ENCODE measurements around the gene ATF3. TPM values are rescaled to one million over a fixed set of nuclear protein-coding genes. Genes with fewer than 3 reads are reported as not detected.

Gene ATF3
- total RNA-seq, 1 experiment from 2014 or later: 13.0 TPM

DNA sequence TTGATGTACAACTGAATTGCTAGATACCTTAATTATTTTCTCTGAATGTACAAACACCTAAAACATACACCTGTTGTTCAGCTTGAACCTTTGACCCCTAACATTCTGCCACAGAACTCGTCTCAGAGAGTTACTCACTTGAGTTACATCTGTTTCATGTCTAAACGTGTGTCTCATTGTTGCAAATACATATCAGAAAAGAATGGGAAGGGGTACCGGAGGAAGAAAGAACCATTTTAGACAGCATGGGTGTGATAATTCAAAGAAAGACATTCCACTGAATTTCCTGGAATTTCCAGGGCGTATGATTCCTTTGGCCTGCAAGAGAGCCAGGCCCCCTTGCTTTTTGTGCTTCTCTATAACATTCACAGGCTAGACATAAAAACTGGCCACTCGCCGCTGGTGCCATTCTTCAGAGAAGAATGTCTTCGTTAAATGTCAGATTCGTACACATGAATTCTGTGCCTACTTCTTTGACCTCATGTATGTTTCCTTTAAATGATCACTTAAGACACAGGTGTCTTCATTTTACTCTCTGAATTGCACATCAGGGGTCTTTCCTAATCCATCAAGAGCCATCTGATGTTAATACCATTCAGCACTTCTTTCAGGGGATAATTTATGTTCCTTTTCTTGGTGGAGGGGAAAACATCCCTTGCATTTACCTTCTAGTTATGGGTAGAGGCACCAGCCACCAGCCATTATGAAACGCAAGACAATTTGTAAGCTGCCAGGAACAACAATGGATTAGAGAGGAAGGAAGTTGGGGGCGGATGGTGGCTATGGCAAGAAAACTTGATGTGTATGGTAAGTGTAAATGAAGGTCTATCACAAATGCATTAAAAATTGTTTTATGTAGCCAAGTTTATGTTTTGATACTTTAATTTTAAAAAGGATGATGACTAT, 12.7 kb downstream of the ATF3 start:
- intact Hi-C loops (cut with micrococcal nuclease; ENCODE audit: unreplicated experiment): no loop called here
- no peak overlapping the region for H3K4me3 Mint-ChIP-seq (ENCODE audit: low read depth, unreplicated experiment)
- no peak overlapping the region for H3K27ac Mint-ChIP-seq (ENCODE audit: unreplicated experiment)
- CTCF ChIA-PET: interaction anchor here (0.6 kb wide), 1 partner anchor 165 kb away, joined by 3 read pairs; no protein-coding TSS in a partner anchor
- BruUV-seq (replicated peaks): no TSS peak
- no peaks in the 10 kb centered on the region for H3K27me3 Mint-ChIP-seq (ENCODE audit: unreplicated experiment)
- TF ChIP-seq, protein P1, sequence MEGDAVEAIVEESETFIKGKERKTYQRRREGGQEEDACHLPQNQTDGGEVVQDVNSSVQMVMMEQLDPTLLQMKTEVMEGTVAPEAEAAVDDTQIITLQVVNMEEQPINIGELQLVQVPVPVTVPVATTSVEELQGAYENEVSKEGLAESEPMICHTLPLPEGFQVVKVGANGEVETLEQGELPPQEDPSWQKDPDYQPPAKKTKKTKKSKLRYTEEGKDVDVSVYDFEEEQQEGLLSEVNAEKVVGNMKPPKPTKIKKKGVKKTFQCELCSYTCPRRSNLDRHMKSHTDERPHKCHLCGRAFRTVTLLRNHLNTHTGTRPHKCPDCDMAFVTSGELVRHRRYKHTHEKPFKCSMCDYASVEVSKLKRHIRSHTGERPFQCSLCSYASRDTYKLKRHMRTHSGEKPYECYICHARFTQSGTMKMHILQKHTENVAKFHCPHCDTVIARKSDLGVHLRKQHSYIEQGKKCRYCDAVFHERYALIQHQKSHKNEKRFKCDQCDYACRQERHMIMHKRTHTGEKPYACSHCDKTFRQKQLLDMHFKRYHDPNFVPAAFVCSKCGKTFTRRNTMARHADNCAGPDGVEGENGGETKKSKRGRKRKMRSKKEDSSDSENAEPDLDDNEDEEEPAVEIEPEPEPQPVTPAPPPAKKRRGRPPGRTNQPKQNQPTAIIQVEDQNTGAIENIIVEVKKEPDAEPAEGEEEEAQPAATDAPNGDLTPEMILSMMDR (IDR thresholded peaks at IDR 0.05; ENCODE audit: unreplicated experiment): no peak
- no peak for DNase-seq
- H3K9me3 Mint-ChIP-seq (ENCODE audit: low read depth, unreplicated experiment): no peaks in the 10 kb centered on the region
- H3K36me3 Mint-ChIP-seq (ENCODE audit: insufficient read depth, unreplicated experiment): peaks cover 31% of the 10 kb centered on the region
- no peaks in the 10 kb centered on the region for H3K4me1 Mint-ChIP-seq (ENCODE audit: low read depth, unreplicated experiment)

- DNase-seq: no peak
- no peaks in the 10 kb centered on the region for H3K27me3 Mint-ChIP-seq (ENCODE audit: unreplicated experiment)
- no peak overlapping the region for H3K4me3 Mint-ChIP-seq (ENCODE audit: low read depth, unreplicated experiment)
- H3K4me1 Mint-ChIP-seq (ENCODE audit: low read depth, unreplicated experiment): no peaks in the 10 kb centered on the region
- intact Hi-C loops (cut with micrococcal nuclease; ENCODE audit: unreplicated experiment): no loop called here
- H3K27ac Mint-ChIP-seq (ENCODE audit: unreplicated experiment): no peak overlapping the region
- TF ChIP-seq, protein P1 (IDR thresholded peaks at IDR 0.05; ENCODE audit: unreplicated experiment): no peak
- H3K36me3 Mint-ChIP-seq (ENCODE audit: insufficient read depth, unreplicated experiment): peaks cover 25% of the 10 kb centered on the region
- no peaks in the 10 kb centered on the region for H3K9me3 Mint-ChIP-seq (ENCODE audit: low read depth, unreplicated experiment)
- no TSS peak for BruUV-seq (replicated peaks)
- CTCF ChIA-PET: no interaction called here
Measured at GRCh38 chr1:212621949-212622305, 13.4 kb downstream of the ATF3 start.

DNA sequence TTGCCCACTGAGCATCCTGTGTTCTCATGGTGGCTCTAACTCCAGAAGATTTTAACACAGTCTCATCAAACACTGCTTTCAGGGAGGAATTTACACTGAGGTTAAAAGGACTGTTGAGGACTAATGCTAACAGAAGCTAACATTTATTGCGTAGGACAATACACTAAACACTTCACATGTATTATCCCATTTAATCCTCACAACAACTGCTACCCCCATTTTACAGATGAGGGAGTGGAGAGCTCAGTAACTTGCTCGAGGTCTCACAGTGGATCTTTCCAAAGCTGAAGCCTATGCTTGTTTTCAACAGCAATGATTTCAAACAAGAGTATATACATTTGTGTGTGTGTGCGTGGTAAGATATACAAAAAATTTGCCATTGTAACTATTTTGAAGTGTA, 13.9 kb downstream of the ATF3 start:
- DNase-seq: no peak
- intact Hi-C loops (cut with micrococcal nuclease; ENCODE audit: unreplicated experiment): no loop called here
- H3K27ac Mint-ChIP-seq (ENCODE audit: unreplicated experiment): no peak overlapping the region
- CTCF ChIA-PET: no interaction called here
- TF ChIP-seq, protein P1 (IDR thresholded peaks at IDR 0.05; ENCODE audit: unreplicated experiment): no peak
- no peaks in the 10 kb centered on the region for H3K27me3 Mint-ChIP-seq (ENCODE audit: unreplicated experiment)
- BruUV-seq (replicated peaks): no TSS peak
- no peaks in the 10 kb centered on the region for H3K4me1 Mint-ChIP-seq (ENCODE audit: low read depth, unreplicated experiment)
- no peaks in the 10 kb centered on the region for H3K9me3 Mint-ChIP-seq (ENCODE audit: low read depth, unreplicated experiment)
- peaks cover 25% of the 10 kb centered on the region for H3K36me3 Mint-ChIP-seq (ENCODE audit: insufficient read depth, unreplicated experiment)
- H3K4me3 Mint-ChIP-seq (ENCODE audit: low read depth, unreplicated experiment): no peak overlapping the region

GRCh38 chr1:212622906-212623305, 14.3 kb downstream of the ATF3 start:
- no peak for DNase-seq
- CTCF ChIA-PET: no interaction called here
- no TSS peak for BruUV-seq (replicated peaks)
- Mint-ChIP-seq H3K36me3 (ENCODE audit: insufficient read depth, unreplicated experiment) (peaks cover 25% of the 10 kb centered on the region), H3K9me3 (ENCODE audit: low read depth, unreplicated experiment) (no peaks in the 10 kb centered on the region), H3K4me3 (ENCODE audit: low read depth, unreplicated experiment) (no peak overlapping the region), H3K4me1 (ENCODE audit: low read depth, unreplicated experiment) (no peaks in the 10 kb centered on the region), H3K27me3 (ENCODE audit: unreplicated experiment) (no peaks in the 10 kb centered on the region), H3K27ac (ENCODE audit: unreplicated experiment) (no peak overlapping the region)
- intact Hi-C loops (cut with micrococcal nuclease; ENCODE audit: unreplicated experiment): no loop called here
- TF ChIP-seq, protein P1 (IDR thresholded peaks at IDR 0.05; ENCODE audit: unreplicated experiment): no peak
